Uterus (tissue), 2 donors: ENCODE measurements around the gene DCC.

Experiments used
- POLR2A ChIP-seq, 2 donors: fragments of 450-650 bp; IDR thresholded peaks; one replicate each; pipeline ENCODE4 v1.6.1; 2016; ENCODE audit warnings: antibody characterized with exemption in 2 of 2, mild to moderate bottlenecking in 1 of 2, moderate library complexity in 1 of 2
- TF ChIP-seq, protein P1 (sequence below), 4 experiments: fragments of 200-600 bp in 2 of 4; fragments of 450-650 bp in 2 of 4; sonication (generic) in 2 of 4; IDR thresholded peaks; one replicate each; pipeline ENCODE4 v1.5.1; 2016 to 2019; ENCODE audit warnings: antibody characterized with exemption in 4 of 4, mild to moderate bottlenecking in 2 of 4, moderate library complexity in 1 of 4

DNA sequence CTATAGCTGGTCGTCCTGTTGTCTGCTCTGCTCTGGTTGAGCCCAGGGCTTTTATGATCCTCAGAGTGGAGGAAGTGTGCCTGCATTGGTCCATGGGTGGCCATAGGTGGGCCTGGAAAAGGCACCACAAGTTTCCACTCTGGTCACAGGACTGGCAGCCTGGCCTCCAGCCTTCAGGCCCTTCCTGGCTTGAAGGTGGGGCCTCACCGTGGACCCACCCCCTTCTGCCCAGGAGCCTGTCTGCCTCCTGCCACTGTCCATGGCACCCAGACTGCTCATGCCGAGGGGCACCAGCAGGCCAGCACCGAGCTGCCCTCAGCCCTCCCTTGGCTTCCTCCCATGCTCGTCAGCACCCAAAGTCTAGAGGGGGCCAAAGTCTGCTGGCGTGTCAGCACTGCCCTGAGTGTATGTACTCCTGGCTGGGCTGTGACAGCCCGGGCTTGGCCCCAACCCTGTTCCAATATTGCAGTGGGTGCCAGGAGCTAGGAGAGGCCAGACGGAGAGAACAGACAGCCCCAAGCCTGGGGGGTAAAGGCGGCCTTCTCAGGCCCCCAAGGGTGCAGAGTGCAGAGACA, 529.4 kb downstream of the DCC start:
- TF ChIP-seq, protein P1, sequence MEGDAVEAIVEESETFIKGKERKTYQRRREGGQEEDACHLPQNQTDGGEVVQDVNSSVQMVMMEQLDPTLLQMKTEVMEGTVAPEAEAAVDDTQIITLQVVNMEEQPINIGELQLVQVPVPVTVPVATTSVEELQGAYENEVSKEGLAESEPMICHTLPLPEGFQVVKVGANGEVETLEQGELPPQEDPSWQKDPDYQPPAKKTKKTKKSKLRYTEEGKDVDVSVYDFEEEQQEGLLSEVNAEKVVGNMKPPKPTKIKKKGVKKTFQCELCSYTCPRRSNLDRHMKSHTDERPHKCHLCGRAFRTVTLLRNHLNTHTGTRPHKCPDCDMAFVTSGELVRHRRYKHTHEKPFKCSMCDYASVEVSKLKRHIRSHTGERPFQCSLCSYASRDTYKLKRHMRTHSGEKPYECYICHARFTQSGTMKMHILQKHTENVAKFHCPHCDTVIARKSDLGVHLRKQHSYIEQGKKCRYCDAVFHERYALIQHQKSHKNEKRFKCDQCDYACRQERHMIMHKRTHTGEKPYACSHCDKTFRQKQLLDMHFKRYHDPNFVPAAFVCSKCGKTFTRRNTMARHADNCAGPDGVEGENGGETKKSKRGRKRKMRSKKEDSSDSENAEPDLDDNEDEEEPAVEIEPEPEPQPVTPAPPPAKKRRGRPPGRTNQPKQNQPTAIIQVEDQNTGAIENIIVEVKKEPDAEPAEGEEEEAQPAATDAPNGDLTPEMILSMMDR (IDR thresholded peaks at IDR 0.05), result no peak
- no peak for TF ChIP-seq POLR2A (IDR thresholded peaks at IDR 0.05)
